ENCODE data around the gene ZNF513.
"Not testable (repeated sequence)": the region's sequence is repeated elsewhere in the genome, so short reads cannot be mapped to it uniquely, and the experiment has no call there.

The ZNF513 gene, protein sequence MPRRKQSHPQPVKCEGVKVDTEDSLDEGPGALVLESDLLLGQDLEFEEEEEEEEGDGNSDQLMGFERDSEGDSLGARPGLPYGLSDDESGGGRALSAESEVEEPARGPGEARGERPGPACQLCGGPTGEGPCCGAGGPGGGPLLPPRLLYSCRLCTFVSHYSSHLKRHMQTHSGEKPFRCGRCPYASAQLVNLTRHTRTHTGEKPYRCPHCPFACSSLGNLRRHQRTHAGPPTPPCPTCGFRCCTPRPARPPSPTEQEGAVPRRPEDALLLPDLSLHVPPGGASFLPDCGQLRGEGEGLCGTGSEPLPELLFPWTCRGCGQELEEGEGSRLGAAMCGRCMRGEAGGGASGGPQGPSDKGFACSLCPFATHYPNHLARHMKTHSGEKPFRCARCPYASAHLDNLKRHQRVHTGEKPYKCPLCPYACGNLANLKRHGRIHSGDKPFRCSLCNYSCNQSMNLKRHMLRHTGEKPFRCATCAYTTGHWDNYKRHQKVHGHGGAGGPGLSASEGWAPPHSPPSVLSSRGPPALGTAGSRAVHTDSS

DNA sequence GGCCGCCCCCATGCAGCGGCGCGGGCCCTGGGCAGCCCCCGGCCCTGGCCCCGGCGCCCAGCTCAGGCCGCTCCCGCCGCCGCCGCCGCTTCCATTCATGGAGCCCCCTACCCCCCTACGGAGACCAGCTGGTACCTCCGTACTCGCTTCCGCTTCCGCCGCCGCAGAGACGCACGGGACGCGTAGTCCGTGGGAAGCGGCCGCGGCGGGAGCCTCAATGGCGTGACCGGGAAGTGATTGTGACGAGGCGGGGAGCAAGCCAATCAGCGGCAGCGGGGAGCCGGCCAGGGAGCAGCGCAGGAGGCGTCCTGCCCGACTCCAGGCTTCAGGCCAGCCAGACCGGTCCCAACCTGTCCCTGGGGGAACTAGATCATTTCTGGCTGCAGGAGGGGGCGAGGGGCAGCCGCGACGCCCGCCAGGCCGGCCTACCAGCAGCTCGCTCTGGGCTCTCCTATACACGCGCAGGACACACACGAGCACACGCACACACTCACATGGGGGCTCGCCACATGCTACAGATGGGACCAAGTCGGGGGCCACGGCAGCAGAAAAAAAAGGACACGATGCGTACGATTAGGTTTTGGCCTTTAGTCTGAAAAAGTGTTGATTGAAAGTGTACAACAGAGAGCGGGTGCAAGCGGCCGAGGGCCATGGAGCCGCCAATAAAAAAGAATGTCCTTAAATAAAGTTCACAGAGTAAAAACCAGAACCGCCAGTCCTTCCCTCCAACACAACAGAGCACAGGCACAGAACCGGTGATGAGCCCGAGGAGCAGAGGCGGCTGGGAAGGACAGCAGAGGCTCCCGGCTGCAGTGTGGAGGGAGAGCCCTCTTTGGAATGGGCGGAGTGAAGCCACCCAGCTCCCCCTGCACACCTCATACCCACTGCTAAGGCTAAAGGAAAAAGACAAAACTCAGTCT, at the start of gene ZNF513:
TSS of gene ZNF513 (minus strand) at position 109 of the 920 bp plus-strand sequence. CDS start 208 bp downstream, outside the sequence.
- DNase-seq, result peak; percentile 93

DNA sequence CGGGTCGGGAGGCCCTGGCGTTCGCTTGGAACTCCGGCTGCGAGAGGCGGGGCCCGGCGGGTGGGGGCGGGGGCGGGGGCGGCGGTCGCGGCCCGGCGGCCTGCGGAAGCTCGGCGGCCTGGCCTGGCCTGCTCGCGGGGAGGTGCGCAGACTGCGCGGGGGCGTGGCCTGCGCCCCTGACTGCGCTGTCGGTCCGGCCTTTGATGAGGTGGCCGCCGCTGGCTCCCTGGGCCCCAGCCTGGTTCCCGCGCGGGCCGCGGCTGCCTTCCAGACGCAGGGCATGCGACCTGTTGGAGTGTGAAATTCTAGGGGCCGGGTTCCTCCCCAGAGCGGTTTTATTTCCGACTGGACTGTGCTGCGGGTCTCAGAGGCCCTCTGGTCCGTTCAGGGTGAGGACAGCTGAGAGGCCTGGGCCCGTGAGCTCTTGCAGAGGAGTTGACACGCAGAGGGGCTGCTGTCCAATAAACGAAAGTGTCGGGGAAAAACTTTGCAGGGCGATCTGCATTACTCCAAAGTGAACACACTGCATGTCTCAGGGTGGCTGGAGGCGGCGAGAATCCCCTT, 48.5 kb upstream of the ZNF513 start:
- DNase-seq, result peak; percentile 85

DNA sequence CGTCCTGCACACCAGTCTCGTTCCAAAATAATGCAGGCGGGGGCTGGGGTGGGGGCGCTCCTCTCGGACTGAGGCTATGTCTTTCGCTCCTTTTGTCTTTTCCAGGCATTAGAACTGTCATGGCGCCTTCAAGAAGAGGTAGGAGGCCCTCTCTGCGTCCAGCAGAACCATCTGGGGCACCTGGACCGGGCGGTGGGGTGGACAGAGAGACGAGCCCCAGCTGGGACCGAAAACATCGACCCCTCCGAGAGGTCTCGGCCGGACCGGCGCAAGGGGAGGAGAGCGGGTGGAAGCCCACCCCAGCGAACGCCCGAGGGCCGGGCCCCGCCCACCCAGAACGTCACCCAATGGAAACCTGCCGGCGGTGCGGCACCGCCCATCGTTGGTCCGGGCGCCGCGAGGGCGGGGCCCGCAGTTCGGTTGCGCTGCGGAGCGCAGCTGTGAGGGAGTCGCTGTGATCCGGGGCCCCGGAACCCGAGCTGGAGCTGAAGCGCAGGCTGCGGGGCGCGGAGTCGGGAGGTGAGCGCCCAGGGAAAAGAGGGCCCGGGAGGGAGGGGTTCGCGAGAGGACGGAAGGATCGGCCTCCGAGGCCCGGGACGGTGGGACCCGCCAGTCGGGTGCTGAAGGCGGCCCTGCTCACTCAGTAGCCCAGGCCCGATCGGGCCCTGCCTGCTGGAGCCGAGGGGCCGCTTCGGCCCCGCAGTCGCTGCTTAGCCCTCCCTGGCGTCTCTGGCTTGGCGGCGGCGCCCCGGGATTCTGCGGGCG, 47.9 kb upstream of the ZNF513 start, which contains the start of gene NRBP1:
TSS of gene NRBP1 (plus strand) at position 419 of the 765 bp plus-strand sequence. CDS start 4,643 bp downstream, outside the sequence.
- DNase-seq, result peak; percentile 93

DNA sequence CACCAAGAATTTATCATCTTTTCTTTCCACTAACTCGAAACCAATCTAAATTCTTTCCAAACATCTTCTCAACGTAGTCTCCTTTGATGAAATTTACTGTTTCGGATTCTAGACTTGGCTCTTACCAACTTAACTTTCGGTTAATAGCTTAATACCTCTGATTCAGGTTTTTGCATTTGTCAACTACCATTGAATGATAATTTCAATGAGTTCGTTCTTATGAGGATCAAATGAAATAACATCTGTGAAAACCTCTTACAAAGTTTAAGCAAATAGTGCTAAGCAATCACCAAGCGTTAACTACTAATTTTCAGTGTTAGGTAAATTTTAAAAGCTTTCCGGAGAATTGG, 47.3 kb upstream of the ZNF513 start:
- no peak for DNase-seq

DNA sequence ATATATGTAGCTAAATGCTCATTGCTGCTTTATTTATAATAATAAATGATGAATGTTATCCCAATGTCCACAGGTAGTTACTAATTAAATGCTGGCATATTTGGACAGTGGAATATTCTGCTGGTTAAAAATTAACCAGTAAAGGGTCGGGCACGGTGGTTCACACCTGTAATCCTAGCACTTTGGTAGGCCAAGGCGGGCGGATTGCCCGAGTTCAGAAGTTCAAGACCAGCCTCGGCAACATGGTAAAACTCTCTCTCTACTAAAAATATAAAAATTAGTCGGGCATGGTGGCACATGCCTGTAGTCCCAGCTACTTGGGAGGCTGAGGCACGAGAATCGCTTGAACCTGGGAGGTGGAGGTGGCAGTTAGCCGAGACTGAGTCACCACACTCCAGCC, 44.5 kb upstream of the ZNF513 start:
- DNase-seq, result not testable (repeated sequence)

DNA sequence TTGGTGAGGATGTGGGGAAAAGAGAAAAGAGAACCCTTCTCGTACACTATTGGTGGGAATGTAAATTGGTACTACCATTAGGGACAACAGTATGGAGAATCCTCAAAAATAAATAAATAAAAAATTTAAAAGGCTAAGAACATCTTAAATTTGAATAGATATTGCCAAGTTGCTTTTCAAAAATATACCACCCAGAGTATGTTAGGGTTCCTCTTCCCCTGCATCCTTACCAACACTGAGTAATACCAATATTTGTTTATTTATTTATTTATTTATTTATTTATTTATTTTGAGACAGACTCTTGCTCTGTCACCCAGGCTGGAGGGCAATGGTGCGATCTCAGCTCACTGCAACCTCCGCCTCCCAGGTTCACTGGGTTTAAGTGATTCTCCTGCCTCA, 42.4 kb upstream of the ZNF513 start:
- no peak for DNase-seq

DNA sequence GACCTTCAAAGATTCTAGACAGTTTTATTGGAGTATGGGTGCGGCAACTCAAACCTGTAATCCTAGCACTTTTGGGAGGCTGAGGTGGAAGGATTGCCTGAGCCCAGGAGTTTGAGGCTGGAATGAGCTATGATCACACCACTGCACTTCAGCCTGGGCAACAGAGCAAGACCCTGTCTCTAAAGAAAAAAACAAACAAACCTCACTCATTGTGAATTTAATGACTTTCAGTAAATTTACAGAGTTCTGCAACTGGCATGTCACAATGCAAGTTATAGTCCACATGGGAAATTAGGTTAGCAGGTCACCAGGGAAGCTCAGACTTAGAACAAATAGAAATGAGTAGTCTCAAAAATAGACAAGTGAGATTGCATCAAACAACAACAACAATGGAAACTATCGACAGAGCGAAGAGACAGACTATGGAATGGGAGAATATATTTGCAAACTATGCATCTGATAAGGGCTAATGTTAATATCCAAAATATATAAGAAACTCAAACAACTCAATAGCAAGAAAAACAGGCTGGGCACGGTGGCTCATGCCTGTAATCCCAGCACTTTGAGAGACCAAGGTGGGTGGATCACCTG, 41.2 kb upstream of the ZNF513 start:
- DNase-seq, result no peak

DNA sequence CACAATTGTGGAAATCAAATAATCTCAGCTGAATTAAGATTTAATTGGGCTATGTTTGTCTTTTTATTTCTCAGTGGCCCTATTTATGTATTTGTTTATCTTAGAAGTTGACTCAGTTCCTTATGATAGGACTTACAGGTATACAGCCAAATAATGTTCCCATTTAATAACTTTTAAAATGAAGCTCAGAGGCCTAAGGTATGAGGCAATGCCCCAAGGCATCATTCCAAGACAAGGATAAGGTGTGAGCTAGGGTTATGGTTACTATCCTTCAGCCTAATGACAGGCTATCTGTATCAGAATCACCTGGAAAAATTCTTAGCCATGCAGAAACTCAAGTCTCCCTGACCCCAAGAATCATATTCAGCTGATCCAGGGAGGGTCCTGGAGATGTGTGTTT, 40.5 kb upstream of the ZNF513 start:
- DNase-seq, result no peak

DNA sequence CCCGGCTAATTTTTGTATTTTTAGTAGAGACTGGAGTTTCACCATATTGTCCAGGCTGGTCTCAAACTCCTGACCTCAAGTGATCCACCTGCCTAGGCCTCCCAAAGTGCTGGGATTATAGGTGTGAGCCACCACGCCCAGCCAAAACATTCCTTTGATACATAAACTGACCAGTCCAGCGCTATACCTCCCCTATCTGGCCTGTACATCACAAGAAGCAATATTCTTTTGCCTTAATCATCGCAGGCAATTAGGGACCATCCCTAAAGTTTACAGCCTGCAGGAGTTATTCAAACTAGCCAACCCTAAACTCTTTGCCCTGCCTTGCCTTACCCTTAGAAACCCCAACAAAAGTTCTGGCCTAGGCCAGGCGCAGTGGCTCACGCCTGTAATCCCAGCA, 35.6 kb upstream of the ZNF513 start:
- no peak for DNase-seq

DNA sequence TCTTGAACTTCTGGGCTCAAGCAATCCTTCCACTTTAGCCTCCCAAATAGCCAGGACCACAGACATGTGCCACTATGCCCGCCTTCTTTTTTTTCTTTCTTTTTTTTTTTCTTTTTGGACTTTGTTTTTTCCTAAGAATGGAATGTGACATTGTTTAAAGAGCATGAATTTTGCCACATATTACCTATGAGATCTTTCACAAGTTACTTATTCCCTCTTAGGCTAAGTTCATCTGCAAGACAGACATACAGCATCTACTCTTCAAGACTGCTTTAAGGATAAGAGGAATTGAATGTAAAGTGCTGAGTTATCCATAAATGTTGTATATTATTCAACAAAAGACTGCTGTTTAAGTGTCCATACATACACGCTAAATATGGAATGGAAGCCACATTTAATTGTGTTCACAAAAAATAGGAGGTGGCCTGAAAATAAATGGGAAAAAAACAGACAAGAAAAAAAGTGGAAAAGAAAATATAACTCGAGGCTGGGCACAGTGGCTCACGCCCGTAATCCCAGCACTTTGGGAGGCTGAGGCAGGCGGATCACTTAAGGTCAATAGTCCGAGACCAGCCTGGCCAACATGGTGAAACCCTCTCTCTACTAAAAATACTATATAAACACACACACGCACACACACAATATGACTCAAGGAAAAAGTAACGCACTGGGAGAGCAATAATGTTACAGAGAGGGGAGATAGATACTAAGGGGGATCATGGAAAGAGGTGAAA, 32.1 kb upstream of the ZNF513 start:
- no peak for DNase-seq

DNA sequence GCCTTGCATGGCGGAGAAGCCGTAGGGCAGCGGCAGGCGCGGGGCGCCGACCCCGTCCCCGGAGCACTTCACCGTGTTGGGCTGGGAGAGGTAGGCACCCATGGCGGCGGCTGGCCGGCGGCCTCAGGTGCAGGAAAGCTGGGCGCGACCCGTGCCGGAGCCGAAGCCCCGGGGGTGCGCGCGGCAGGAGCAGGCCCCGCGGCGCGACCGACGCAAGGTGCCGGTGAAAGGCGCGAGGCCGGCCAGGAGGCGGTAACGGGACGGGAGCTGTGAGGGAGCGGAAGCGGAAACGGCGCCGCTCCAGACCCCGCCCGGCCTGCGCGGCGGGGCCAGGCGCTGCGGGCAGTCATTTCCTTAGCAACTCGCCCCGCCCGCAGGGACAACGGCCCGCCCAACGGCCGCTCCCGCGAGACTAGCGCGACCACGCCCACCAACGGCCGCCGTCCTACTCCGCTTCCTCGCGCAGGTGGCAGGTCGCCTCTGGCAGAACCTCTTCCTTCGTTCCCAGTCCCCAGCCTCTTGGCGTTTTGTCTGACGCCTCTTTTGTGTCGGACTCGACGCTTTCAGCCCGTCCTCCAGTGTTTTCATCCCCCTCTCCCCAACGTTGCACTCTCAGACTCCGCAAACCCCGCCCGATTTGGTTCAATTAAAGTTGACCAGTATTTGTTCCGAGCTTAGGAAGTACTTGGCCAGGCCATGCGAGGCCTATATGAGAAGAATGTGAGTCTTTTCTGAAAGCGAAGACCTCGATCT, 29.0 kb upstream of the ZNF513 start, which contains the start of gene PPM1G:
TSS of gene PPM1G (minus strand) at position 271 of the 753 bp plus-strand sequence. CDS start at position 102, 169 bp downstream.
- DNase-seq, result peak; percentile 97

DNA sequence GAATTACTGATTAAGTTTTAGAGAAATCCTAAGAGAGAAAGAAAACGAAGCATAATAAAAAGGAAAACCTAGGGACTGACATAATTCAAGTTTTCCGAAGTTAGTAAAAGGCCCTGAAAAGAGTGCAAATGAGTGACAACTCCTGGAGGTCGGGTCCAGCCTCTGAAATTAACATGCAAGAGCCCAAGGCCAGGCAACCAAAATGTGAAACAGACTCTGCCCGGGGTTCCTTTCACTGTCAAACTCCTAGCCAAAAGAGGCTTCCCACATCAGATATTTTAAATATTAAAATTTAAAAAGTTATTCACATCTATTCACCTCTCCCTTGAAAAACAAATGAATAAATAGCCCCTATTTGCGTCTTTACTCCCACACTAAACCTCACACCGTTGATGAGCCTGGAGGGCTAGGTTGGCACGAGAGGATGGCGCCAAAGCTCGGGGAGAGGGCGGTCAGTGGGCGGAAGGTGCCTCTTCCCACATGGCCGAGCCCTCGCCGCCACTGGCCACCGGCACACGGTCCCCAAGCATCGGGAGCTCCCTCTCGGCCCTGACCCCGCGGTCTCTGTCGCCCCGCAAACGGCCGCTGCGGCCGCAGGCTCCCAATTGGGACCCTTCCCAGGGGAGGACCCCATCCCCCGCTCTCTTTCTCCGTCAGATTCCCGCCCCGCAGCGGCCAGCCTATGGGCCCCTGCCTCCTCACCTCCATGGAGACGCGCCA, 28.2 kb upstream of the ZNF513 start:
- DNase-seq, result peak; percentile 30

DNA sequence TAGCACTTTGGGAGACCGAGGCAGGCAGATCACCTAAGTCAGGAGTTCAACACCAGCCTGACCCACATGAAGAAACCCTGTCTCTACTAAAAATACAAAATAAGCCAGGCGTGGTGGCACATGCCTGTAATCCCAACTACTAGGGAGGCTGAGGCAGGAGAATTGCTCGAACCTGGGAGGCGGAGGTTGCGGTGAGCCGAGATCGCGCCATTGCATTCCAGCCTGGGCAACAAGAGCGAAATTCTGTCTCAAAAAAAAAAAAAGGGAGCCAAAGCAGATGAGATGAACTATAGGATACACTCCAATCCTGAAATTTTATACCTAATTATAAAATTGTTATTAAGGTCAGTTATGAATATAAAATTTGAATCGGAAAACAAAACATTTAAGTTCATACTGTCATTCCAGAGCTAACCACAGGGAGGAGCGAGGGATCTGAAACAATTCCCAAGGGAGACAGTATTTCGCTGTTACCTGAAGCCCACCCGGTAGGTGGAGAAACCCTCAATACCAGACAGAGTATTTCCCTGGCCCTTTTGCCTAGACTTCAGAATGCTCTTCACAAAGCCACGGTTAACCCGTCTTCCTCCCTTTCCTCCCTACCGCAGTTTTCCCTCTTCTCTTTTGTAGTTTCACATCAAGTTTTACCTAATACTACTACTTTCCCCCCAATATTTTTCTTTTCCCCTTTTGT, 27.4 kb upstream of the ZNF513 start:
- DNase-seq, result no peak

DNA sequence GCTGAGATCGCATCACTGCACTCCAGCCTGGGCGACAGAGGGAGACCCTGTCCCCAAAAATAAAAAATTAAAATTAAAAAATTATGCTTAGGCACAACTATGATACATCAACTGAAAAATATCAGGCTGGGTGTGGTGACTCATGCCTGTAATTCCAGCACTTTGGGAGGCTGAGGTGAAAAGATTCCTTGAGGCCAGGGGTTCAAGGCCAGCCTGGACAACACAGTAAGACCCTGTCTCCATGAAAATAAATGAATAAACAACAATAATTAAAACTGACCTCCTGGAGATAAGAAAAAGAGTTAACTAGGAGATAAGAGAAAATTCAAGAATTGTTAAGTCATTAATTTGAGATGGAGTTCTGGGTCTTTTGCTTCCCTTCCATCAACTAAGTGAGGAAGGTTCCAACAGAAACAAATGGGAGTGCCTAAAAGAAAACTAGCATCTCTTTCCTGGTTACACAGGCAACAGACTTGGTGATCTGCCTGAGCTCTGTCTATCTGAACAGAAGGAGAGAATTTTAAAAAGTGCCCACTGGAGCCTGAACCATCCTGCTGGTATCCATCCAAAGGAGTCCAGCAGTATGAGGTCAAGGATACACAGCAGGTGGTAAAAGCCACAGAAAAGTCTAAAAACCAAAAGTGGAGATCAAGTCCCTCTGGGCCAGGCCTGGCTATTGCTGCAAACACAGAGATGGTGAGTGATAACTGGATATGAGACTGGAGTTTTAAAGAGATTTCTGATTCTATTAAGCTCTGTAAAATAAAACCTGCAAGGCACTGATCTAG, 20.0 kb upstream of the ZNF513 start:
- no peak for DNase-seq

DNA sequence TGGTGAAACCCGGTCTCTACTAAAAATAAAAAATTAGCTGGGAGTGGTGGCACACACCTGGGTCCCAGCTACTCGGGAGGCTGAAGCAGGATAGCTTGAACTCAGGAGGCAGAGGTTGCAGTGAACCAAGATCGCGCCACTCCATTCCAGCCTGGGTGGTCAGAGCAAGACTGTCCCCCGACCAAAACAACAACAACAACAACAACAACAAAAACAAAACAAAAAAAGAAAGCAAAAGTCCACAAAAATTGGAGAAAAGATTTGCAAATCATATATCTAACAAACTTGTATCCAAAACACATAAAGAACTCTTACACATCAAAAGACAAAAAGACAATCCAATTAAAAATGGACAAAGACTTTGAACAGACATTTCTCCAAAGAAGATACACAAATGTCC, 18.4 kb upstream of the ZNF513 start:
- DNase-seq, result no peak

DNA sequence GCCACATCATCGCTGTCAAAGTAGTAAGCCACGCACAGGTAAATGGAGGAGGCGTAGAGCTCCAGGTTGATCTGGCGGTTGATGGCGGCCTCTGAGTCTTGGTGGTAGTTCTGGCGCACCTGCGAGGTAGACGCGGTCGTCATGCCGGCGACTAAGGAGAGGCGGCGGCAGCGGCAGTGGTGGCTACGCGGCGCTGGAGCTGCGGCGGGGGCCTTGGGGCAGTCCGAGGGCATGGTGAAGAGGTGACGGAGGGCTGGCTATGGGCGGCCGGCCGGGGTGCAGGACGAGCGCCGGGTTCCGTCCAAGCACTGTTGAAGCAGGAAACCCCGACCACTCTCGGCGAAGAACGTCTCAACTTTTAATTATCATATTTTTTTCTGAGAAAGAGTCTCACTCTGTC, 12.7 kb upstream of the ZNF513 start:
- no peak for DNase-seq

DNA sequence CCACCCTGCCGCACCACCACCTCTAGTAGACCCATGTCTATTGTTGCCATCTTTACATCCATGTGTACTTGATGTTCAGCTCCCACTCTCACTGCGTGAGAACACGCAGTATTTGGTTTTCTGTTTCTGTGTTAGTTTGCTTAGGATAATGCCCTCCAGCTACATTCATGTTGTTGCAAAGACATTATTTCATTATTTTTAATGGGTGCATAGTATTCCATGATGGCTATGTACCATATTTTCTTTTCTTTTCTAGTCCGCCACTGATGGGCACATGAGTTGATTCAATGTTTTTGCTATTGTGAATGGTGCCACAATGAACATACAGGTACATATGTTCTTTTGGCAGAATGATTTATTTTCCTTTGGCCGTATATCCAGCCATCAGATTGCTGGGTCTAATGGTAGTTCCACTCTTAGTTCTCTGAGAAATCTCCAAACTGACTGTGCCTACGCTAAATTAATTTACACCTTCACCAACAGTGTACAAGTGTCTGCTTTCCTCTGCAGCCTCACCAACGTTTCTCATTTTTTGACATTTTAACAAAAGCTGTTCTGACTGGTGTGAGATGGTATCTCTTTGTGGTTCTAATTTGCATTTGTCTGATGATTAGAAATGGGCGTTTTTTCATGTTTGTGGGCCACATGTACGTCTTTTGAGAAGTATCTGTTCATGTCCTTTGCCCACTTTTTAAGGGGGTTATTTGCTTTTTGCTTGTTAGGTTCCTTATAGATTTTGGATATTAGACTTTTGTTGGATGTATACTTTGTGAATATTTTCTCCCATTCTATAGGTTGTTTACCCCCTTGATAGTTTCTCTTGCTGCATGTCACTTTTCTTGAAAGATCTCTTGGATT, 10.5 kb upstream of the ZNF513 start:
- DNase-seq, result no peak
